Measurements from ENCODE around the gene ASPA. TPM values are rescaled to one million over a fixed set of nuclear protein-coding genes. Genes with fewer than 3 reads are reported as not detected.

Gene ASPA
- total RNA-seq, 1 experiment from 2014 or later, result 0.04 TPM

GRCh38 chr17:3546521-3546920, 70.7 kb downstream of the ASPA start:
- TF ChIP-seq FOXK1 (CRISPR knock-in tag; IDR thresholded peaks at IDR 0.05) (no peak), GABPB1 (CRISPR knock-in tag; IDR thresholded peaks at IDR 0.05) (no peak), EMX1 (CRISPR knock-in tag; IDR thresholded peaks at IDR 0.05) (no peak), CREM (CRISPR knock-in tag; IDR thresholded peaks at IDR 0.05) (no peak), ARID4B (CRISPR knock-in tag; IDR thresholded peaks at IDR 0.05; ENCODE audit: borderline replicate concordance) (no peak), MLX (CRISPR knock-in tag; IDR thresholded peaks at IDR 0.05) (no peak)
- Mint-ChIP-seq H3K27me3 (ENCODE audit: low read depth) (no peaks in the 10 kb centered on the region), H3K36me3 (no peaks in the 10 kb centered on the region), H3K4me3 (no peak overlapping the region), H3K9me3 (peaks cover 14% of the 10 kb centered on the region), H3K27ac (peak overlapping the region; percentile 21; the same call in 1 of the 2 replicates), H3K4me1 (0 out of 2 replicates have a peak, but pooled peaks cover 3% of the 10 kb centered on the region)
- ATAC-seq (no peak), DNase-seq (ENCODE audit: low spot score) (no peak)
- ChIA-PET CTCF (no interaction called here), POLR2A (no interaction called here)

GRCh38 chr17:3546997-3547396, 71.2 kb downstream of the ASPA start:
- CTCF ChIA-PET, result no interaction called here
- Mint-ChIP-seq H3K9me3 (peaks cover 14% of the 10 kb centered on the region), H3K4me1 (0 out of 2 replicates have a peak, but pooled peaks cover 3% of the 10 kb centered on the region), H3K27ac (no peak overlapping the region), H3K4me3 (no peak overlapping the region), H3K36me3 (no peaks in the 10 kb centered on the region), H3K27me3 (ENCODE audit: low read depth) (no peaks in the 10 kb centered on the region)
- ATAC-seq, result no peak
- DNase-seq (ENCODE audit: low spot score), result no peak
- TF ChIP-seq TEAD1 (CRISPR knock-in tag; IDR thresholded peaks at IDR 0.05), result no peak
- TF ChIP-seq E2F4 (CRISPR knock-in tag; IDR thresholded peaks at IDR 0.05; ENCODE audit: borderline replicate concordance, low read depth), result no peak
- no peak for TF ChIP-seq NFE2L1 (CRISPR knock-in tag; IDR thresholded peaks at IDR 0.05)
- no peak for TF ChIP-seq ZNF138 (CRISPR knock-in tag; conservative IDR thresholded peaks at IDR 0.05)
- POLR2A ChIA-PET, result no interaction called here

- Mint-ChIP-seq H3K4me3 (no peak overlapping the region), H3K36me3 (no peaks in the 10 kb centered on the region), H3K9me3 (peaks cover 14% of the 10 kb centered on the region), H3K27ac (no peak overlapping the region), H3K27me3 (ENCODE audit: low read depth) (no peaks in the 10 kb centered on the region), H3K4me1 (0 out of 2 replicates have a peak, but pooled peaks cover 3% of the 10 kb centered on the region)
- CTCF ChIA-PET, result interaction anchor here (1.4 kb wide), 1 partner anchor 13 kb away, joined by 4 read pairs; no protein-coding TSS in a partner anchor
- DNase-seq (ENCODE audit: low spot score) (no peak), ATAC-seq (no peak)
- POLR2A ChIA-PET, result no interaction called here
- TF ChIP-seq ZNF416 (CRISPR knock-in tag; IDR thresholded peaks at IDR 0.05) (no peak), ERG (CRISPR knock-in tag; IDR thresholded peaks at IDR 0.05) (no peak), NR3C1 (CRISPR knock-in tag; conservative IDR thresholded peaks at IDR 0.05; ENCODE audit: low read depth) (no peak), FOXJ3 (CRISPR knock-in tag; IDR thresholded peaks at IDR 0.05; ENCODE audit: borderline replicate concordance) (no peak), GTF2I (CRISPR knock-in tag; conservative IDR thresholded peaks at IDR 0.05) (no peak), TCF7 (CRISPR knock-in tag; IDR thresholded peaks at IDR 0.05; ENCODE audit: low read depth) (no peak), ZNF671 (CRISPR knock-in tag; IDR thresholded peaks at IDR 0.05) (no peak), SP1 (CRISPR knock-in tag; conservative IDR thresholded peaks at IDR 0.05) (no peak), ZNF512 (CRISPR knock-in tag; IDR thresholded peaks at IDR 0.05; ENCODE audit: borderline replicate concordance) (no peak), E2F1 (CRISPR knock-in tag; IDR thresholded peaks at IDR 0.05) (no peak), PREB (CRISPR knock-in tag; IDR thresholded peaks at IDR 0.05; ENCODE audit: borderline replicate concordance) (no peak), EMX1 (CRISPR knock-in tag; IDR thresholded peaks at IDR 0.05) (no peak), RORB (CRISPR knock-in tag; IDR thresholded peaks at IDR 0.05) (no peak)
These were observed 71.8 kb downstream of the ASPA start for GRCh38 chr17:3547628-3548027.

All from WTC11 (cell line).